GM18873 (cell line): ENCODE results near the gene SNX24.
"Not testable (repeated sequence)": the region's sequence is repeated elsewhere in the genome, so short reads cannot be mapped to it uniquely, and the experiment has no call there.

Source experiments
- ATAC-seq: cut with Tn5 transposase; IDR thresholded peaks from one replicate; pipeline ENCODE4 v1.9.1; 2021; ENCODE audit warnings: mild to moderate bottlenecking, moderate library complexity, moderate number of reproducible peaks; ENCODE audit not compliant: unreplicated experiment, low FRiP score

Gene SNX24, protein sequence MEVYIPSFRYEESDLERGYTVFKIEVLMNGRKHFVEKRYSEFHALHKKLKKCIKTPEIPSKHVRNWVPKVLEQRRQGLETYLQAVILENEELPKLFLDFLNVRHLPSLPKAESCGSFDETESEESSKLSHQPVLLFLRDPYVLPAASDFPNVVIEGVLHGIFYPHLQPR

DNA sequence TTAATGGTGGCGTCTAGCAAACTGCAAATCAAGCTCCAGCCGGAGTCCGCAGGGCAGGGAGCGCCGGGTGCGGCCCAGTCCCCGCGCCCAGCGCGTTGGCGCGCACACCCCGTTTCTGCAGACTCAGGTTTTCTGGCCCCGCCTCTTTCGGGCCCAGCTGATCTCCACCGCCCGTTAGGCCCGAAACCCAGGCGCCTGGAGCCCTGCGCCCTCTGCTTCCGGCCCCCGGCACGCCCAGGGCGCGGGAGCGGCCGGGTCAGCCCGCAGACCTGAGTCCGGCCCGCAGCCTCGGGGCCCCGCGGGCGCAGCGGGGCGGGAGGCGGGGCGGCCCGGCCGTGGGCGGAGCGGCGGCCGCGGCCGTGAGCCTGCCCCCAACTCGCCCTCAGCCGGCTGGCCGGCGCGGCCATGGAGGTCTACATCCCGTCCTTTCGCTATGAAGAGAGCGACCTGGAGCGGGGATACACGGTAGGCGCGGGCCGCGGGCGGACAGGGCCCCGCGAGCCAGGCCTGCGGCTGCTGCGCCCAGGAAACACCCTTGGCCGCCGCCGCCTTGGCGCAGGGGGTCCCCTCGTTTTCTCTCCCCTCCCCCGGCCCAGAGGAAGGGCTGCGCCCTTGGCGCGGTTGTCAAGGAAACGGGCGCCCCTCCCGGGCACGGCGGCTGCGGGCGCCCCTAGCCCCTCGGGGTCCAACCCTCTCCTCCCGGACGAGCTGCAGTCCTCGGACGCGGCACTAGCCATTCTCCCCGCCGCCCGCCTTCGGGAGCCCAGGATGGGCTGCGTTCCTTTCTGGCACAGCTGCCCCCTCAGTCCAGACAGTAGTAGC lies at the start of gene SNX24:
Gene SNX24, plus strand, starts transcription at position 385 of the 822 bp plus-strand sequence. Its CDS starts 21 bp downstream, at position 406.
- ATAC-seq: peak; percentile 86

- no peak for ATAC-seq
Measured at GRCh38 chr5:122805481-122805880, 39.9 kb upstream of the SNX24 start.

GRCh38 chr5:122810405-122810804 lies 35.0 kb upstream of the SNX24 start:
- ATAC-seq: no peak

DNA sequence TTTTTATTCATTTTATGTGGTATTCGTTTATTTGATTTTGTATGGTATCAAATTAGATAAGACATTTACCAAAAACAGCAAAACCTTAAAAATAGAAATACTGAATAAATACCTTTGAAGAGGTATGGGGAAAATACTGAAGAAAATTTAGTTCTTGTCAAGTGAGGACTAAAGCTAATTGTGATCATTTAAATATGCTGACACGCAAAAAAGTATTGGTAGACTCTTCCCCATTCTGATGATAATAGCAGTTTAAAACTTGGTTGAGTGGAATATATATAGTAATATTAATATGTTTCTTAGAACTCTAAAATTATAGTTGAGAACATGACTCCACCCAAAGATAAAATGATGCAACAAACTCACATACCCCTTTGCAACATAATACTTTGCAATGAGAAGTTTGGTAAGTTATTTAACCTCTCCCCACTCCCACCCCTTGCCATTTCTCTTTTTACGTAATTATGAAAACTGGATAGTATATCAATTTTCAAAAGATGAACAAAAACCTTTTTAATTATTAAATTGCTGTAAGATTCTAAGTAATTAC lies 30.1 kb upstream of the SNX24 start:
- ATAC-seq: no peak

DNA sequence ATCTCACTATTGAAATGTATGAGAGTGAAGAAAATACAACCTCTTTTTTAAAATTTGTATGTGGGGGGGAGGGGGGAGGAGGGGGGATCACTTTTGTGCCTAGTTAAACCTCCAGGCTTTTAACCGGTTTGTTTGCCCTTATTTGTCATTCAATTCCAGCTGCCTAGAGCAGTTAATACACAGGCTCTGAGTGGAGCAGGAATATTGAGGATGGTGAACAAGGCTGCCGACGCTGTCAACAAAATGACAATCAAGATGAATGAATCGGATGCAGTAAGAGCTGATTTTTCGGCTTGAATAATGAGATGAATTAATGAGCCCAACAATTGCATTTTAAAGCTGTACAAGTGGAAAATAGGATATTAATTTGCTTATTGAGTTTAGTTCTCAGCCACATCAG lies 28.7 kb upstream of the SNX24 start:
- no peak for ATAC-seq

GRCh38 chr5:122831984-122832383 lies 13.4 kb upstream of the SNX24 start:
- no peak for ATAC-seq

DNA sequence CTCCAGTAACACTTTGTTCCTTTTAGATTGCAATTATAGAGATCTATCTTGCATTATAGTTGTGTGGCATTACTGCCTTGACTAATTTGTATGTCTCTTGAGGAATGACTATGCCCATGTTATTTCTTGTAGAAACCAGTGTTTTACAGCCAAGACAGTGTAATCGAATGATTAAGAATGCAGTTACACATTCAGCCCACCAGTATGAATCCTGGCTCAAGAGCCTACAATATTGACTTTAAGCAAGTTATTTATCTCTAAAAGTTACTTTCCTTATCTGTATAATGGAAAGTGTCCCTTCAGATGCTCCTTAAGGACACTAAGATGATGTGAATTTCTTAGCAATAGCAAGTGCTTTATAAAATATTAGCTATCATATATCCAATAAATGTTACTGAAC lies 9.7 kb upstream of the SNX24 start:
- ATAC-seq: no peak

GRCh38 chr5:122836947-122837346 lies 8.5 kb upstream of the SNX24 start:
- no peak for ATAC-seq

DNA sequence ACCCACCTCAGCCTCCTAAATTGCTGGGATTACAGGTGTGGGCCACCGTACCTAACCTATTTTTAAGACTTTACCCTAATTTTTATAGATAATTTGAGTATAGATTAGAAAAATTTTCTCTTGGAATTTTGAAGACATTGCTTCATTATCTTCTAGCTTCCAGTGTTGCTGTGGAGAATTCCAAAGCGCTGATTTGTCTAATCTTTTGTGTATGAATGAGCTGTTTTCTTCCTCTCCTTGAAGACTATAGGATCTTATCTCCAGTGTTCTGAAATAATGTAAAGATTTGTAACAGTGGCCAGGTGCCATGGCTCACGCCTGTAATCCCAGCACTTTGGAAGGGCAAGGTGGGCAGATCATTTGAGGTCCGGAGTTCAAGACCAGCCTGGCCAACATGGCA lies 5.7 kb upstream of the SNX24 start:
- no peak for ATAC-seq

- no peak for ATAC-seq
Measured at GRCh38 chr5:122842016-122842580, 3.3 kb upstream of the SNX24 start.

- ATAC-seq: peak; percentile 2
Measured at GRCh38 chr5:122844136-122844909, 1.1 kb upstream of the SNX24 start.

DNA sequence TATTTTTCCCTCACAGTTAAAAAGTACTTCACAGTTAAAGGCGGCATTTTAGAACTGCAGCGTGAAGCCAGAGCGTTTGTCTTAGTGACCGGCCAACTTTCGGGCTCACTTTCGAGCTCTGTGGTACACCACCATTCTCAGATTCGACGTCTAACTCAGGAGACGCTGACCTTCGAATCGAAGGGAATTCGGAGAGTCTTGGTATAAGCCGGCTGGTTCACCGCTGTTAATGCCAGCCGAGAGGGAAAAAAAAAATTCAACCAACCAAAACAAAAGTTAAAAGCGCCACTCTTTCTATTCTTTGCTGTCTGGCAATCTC lies 544 bp upstream of the SNX24 start:
- ATAC-seq: peak; percentile 49

GRCh38 chr5:122846051-122846550 lies 688 bp downstream of the SNX24 start:
- ATAC-seq: no peak

DNA sequence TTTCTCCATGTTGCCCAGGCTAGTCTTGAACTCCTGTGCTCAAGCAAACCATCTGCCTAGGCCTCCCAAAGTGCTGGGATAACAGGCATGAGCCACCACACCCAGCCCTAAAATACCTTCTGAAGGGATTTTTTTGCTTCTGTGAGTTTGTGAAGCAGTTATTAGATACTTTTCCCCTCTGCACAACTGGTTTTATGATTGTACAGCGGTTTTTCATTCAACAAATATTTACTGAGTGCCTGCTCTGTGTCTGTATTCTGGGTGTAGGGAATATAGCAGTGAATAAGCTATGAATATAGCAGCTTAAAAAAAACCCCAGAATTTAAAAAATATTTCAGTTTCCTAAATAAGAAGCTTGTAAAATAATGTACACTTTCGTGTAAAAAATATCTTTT lies 2.3 kb downstream of the SNX24 start:
- ATAC-seq: no peak

- ATAC-seq: no peak
Measured at GRCh38 chr5:122849771-122850170, 4.4 kb downstream of the SNX24 start.

DNA sequence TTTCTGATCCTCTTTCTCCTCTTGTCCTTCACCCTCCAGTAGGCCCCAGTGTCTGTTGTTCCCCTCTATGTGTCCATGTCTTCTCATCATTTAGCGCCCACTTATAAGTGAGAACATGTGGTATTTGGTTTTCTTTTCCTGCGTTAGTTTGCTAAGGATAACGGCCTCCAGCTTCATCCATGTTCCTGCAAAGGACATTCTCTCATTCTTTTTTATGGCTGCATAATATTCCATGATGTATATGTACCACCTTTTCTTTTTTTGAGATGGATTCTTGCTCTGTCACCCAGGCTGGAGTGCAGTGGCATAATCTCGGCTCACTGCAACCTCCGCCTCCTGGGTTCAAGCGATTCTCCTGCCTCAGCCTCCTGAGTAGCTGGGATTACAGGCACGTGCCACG lies 12.1 kb downstream of the SNX24 start:
- not testable (repeated sequence) for ATAC-seq

- ATAC-seq: no peak
Measured at GRCh38 chr5:122858451-122858850, 13.0 kb downstream of the SNX24 start.

DNA sequence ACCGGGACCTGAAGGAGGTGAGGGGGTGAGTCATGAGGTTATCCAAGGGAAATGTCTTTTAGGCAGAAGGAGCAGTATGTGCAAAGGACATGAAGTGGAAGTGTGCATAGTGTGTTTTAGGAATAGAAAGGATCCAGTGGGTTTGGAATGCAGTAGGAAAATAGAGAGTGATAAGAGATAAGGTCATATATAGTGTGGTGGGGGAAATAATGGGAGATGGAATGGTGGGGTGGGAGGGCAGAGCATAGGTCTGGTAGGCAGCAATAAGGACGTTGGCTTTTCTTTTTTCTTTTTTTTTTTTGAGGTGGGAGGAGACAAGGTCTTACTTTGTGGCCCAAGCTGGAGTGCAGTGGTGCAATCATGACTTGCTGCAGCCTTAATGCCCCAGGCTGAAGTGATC lies 17.8 kb downstream of the SNX24 start:
- no peak for ATAC-seq

- ATAC-seq: no peak
Measured at GRCh38 chr5:122863721-122864120, 18.3 kb downstream of the SNX24 start.

DNA sequence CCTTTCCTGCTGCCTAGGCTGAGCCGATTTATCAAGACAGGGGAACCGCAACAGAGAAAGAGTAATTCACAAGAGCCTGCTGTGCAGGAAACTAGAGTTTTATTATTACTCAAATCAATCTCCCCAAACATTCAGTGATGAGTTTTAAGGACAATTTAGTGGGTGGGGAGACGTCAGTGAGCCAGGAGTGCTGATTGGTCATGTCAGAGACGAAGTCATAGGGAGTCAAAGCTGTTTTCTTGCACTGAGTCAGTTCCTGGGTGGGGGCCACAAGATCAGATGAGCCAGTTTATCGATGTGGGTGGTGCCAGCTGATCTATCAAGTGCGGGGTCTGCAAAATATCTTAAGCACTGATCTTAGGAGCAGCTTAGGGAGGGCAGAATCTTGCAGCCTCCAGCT lies 19.0 kb downstream of the SNX24 start:
- ATAC-seq: no peak

DNA sequence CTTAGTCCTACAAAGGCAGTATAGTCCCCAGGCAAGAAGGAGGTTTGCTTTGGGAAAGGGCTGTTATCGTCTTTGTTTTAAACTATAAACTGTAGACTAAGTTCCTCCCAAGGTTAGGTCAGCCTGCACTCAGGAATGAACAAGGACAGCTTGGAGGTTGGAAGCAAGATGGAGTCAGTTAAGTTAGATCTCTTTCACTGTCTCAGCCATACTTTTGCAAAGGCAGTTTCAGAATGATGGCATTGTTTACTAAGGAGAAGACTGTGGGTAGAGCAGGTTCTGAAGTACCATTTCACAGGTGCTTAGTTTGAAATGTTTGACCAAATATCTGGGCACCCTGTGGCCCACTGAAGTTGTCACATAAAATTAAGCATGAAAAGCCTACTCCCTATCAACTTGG lies 19.4 kb downstream of the SNX24 start:
- no peak for ATAC-seq
